ENCODE results near the gene USP25.

- TF ChIP-seq POLR2AphosphoS5 (IDR thresholded peaks at IDR 0.05): no peak
- TF ChIP-seq CTCF (IDR thresholded peaks at IDR 0.05): no peak
Measured at GRCh38 chr21:15766952-15767603, 37.3 kb downstream of the USP25 start.
